SHP77 treated with DMSO at 0.1 percent for 48 hours (cell line): ENCODE results near the gene HPS1.

Experiments
- DNase-seq: peaks from one replicate; lab custom pipeline; 2025; lab: John Stamatoyannopoulos, UW

The HPS1 gene

GRCh38 chr10:98432330-98432729 lies 14.4 kb downstream of the HPS1 start:
- DNase-seq: no peak

GRCh38 chr10:98431016-98431415 lies 15.7 kb downstream of the HPS1 start:
- DNase-seq: no peak

GRCh38 chr10:98430427-98430826 lies 16.3 kb downstream of the HPS1 start:
- no peak for DNase-seq

GRCh38 chr10:98429320-98430072 lies 17.2 kb downstream of the HPS1 start:
- DNase-seq: no peak

- DNase-seq: no peak
Observed at GRCh38 chr10:98427011-98427515, 19.7 kb downstream of the HPS1 start.

GRCh38 chr10:98425511-98426352 lies 21.0 kb downstream of the HPS1 start:
- DNase-seq: no peak

GRCh38 chr10:98424295-98425254 lies 22.2 kb downstream of the HPS1 start:
- DNase-seq: no peak

GRCh38 chr10:98423691-98424120 lies 23.0 kb downstream of the HPS1 start:
- DNase-seq: no peak

GRCh38 chr10:98422182-98422581 lies 24.6 kb downstream of the HPS1 start:
- no peak for DNase-seq

- no peak for DNase-seq
Observed at GRCh38 chr10:98420786-98421185, 25.9 kb downstream of the HPS1 start.

GRCh38 chr10:98419469-98420261 lies 27.1 kb downstream of the HPS1 start:
- no peak for DNase-seq

- DNase-seq: no peak
Observed at GRCh38 chr10:98418665-98419468, 27.9 kb downstream of the HPS1 start.

- no peak for DNase-seq
Observed at GRCh38 chr10:98417973-98418664, 28.6 kb downstream of the HPS1 start.

GRCh38 chr10:98417481-98417959 lies 29.2 kb downstream of the HPS1 start:
- DNase-seq: no peak

- no peak for DNase-seq
Observed at GRCh38 chr10:98416606-98417388, 29.9 kb downstream of the HPS1 start.

GRCh38 chr10:98415731-98416119 lies 31.0 kb downstream of the HPS1 start:
- DNase-seq: no peak

- peak; percentile 29 for DNase-seq
Observed at GRCh38 chr10:98414932-98415730, 31.6 kb downstream of the HPS1 start, which contains the start of gene PYROXD2. Gene PYROXD2, minus strand, starts transcription at chr10:98415182. Its CDS starts 47 bp downstream, at chr10:98415135.

- no peak for DNase-seq
Observed at GRCh38 chr10:98414578-98414931, 32.2 kb downstream of the HPS1 start.
